Trophoblast cell (in vitro differentiated cells and primary cell): ENCODE data around the gene ALOX5AP.
A peak's percentile ranks its signal among the peaks of the same experiment; 100 is the strongest.

Experiments used
- DNase-seq, 2 donors: peaks; one replicate each; pipeline ENCODE4 v3.0.0-alpha.2; 2016
- H2AFZ ChIP-seq: 2 replicates; pipeline ENCODE4 v1.6.1; 2013; ENCODE audit warnings: low read length, moderate library complexity, mild to moderate bottlenecking; ENCODE audit not compliant: insufficient read depth, poor library complexity
- H2AK5ac ChIP-seq: 2 replicates; pipeline ENCODE4 v1.6.1; 2013; ENCODE audit warnings: mild to moderate bottlenecking, low read length
- H2BK120ac ChIP-seq: 2 replicates; pipeline ENCODE4 v1.6.1; 2013; ENCODE audit warnings: low read length, mild to moderate bottlenecking, moderate library complexity; ENCODE audit not compliant: insufficient read depth, poor library complexity
- H2BK12ac ChIP-seq: 2 replicates; pipeline ENCODE4 v1.6.1; 2013; ENCODE audit warnings: mild to moderate bottlenecking, low read length, moderate library complexity
- H2BK5ac ChIP-seq: 2 replicates; pipeline ENCODE4 v1.6.1; 2013; ENCODE audit warnings: low read length, low read depth, moderate library complexity, mild to moderate bottlenecking; ENCODE audit not compliant: poor library complexity
- H3K14ac ChIP-seq: 2 replicates; pipeline ENCODE4 v1.6.1; 2013; ENCODE audit warnings: mild to moderate bottlenecking, low read length
- H3K18ac ChIP-seq: 2 replicates; pipeline ENCODE4 v1.6.1; 2013; ENCODE audit warnings: mild to moderate bottlenecking, low read length
- H3K23ac ChIP-seq: 2 replicates; pipeline ENCODE4 v1.6.1; 2013; ENCODE audit warnings: low read length
- H3K27ac ChIP-seq: 2 replicates; pipeline ENCODE4 v1.5.1; 2013; ENCODE audit warnings: low read depth, mild to moderate bottlenecking, inconsistent platforms, low read length, moderate library complexity
- H3K27me3 ChIP-seq: 2 replicates; pipeline ENCODE4 v1.6.1; 2013; ENCODE audit warnings: inconsistent platforms, mild to moderate bottlenecking, low read length, moderate library complexity; ENCODE audit not compliant: insufficient read depth
- H3K36me3 ChIP-seq, 2 experiments: 1 replicate in 1 of 2; 2 replicates in 1 of 2; pipeline ENCODE4 v1.6.1; 2013; ENCODE audit warnings: low read length in 2 of 2, mild to moderate bottlenecking in 2 of 2, moderate library complexity in 1 of 2; ENCODE audit not compliant: insufficient read depth in 2 of 2, control insufficient read depth in 1 of 2
- H3K4ac ChIP-seq: 2 replicates; pipeline ENCODE4 v1.6.1; 2013; ENCODE audit warnings: low read depth, mild to moderate bottlenecking, low read length, moderate library complexity
- H3K4me1 ChIP-seq, 2 experiments: 1 replicate in 1 of 2; 2 replicates in 1 of 2; pipeline ENCODE4 v1.6.1; 2013; ENCODE audit warnings: low read length in 2 of 2, mild to moderate bottlenecking in 2 of 2, moderate library complexity in 1 of 2; ENCODE audit not compliant: insufficient read depth in 2 of 2, control insufficient read depth in 1 of 2
- H3K4me2 ChIP-seq: 2 replicates; pipeline ENCODE4 v1.6.1; 2013; ENCODE audit warnings: inconsistent platforms, mild to moderate bottlenecking, low read length, moderate library complexity
- H3K4me3 ChIP-seq: 2 replicates; pipeline ENCODE4 v1.5.1; 2013; ENCODE audit warnings: mild to moderate bottlenecking, low read depth, low read length, inconsistent platforms
- H3K79me1 ChIP-seq: one replicate; pipeline ENCODE4 v1.6.1; 2013; ENCODE audit warnings: low read length
- H3K79me2 ChIP-seq: 2 replicates; pipeline ENCODE4 v1.6.1; 2013; ENCODE audit warnings: low read length, mild to moderate bottlenecking; ENCODE audit not compliant: control insufficient read depth, insufficient read depth, poor library complexity
- H3K9ac ChIP-seq: 2 replicates; pipeline ENCODE4 v1.6.1; 2013; ENCODE audit warnings: mild to moderate bottlenecking, low read length
- H3K9me3 ChIP-seq: 2 replicates; pipeline ENCODE4 v1.6.1; 2013; ENCODE audit warnings: low read depth, mild to moderate bottlenecking, control low read depth, inconsistent platforms, low read length; ENCODE audit not compliant: insufficient read depth
- H4K12ac ChIP-seq: 2 replicates; pipeline ENCODE4 v1.6.1; 2013; ENCODE audit warnings: low read depth, mild to moderate bottlenecking, low read length, moderate library complexity
- H4K8ac ChIP-seq: 2 replicates; pipeline ENCODE4 v1.6.1; 2013; ENCODE audit warnings: low read depth, mild to moderate bottlenecking, low read length, moderate library complexity
- H4K91ac ChIP-seq: one replicate; pipeline ENCODE4 v1.6.1; 2013; ENCODE audit warnings: low read depth, mild to moderate bottlenecking, low read length, moderate library complexity
- WGBS: extraction: QIAGEN DNeasy Blood & Tissue Kit; methylation state at CpG from one replicate; pipeline ENCODE4 v1.1.7; 2013; ENCODE audit warnings: missing lambda C conversion rate; ENCODE audit not compliant: insufficient read length, insufficient coverage; ENCODE audit errors: extremely low coverage; 5-methylcytosine and 5-hydroxymethylcytosine counted together

Gene ALOX5AP

DNA sequence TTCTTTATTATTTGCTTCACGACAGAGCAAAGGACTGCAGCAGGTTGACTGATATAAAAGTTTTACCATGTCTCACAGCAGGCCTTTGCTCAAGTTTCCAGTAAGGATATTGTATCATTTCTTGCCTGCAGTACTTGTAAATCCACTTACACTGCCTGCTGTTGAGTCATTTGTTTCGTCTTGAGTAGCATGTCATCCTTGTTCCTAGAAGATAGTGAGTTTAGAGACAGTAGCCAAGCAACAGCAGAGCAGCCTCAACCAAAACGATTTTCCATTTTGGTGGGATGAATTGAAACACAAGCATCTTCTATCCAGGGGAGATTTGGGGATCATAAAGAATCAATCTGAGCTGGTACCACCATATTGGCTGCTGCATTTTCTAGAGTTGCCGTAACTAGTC is 24.0 kb upstream of the ALOX5AP start:
- no peak overlapping the region for H4K12ac ChIP-seq
- no peak overlapping the region for H2AK5ac ChIP-seq

GRCh38 chr13:30711837-30712236 is 23.5 kb upstream of the ALOX5AP start:
- Histone ChIP-seq H3K27me3 (no peaks in the 10 kb centered on the region), H3K9ac (no peak overlapping the region), H3K18ac (no peak overlapping the region), H2BK12ac (no peak overlapping the region), H4K8ac (no peak overlapping the region), H3K4me3 (no peak overlapping the region), H3K9me3 (no peaks in the 10 kb centered on the region), H4K12ac (no peak overlapping the region), H2BK5ac (no peak overlapping the region), H3K27ac (no peak overlapping the region), H3K79me1 (no peaks in the 10 kb centered on the region), H3K79me2 (no peaks in the 10 kb centered on the region), H2BK120ac (no peak overlapping the region), H2AFZ (no peak overlapping the region), H3K14ac (no peak overlapping the region), H3K36me3 (no peaks in the 10 kb centered on the region), H2AK5ac (no peak overlapping the region), H3K4me2 (no peak overlapping the region), H4K91ac (no peak overlapping the region), H3K23ac (no peak overlapping the region), H3K4me1 (peaks cover 3 to 11% of the 10 kb centered on the region in 2 experiments), H3K4ac (no peak overlapping the region)
- DNase-seq = no peak
- no CpG with 5 or more reads among the region's 6 CpGs for WGBS

More for the DNA sequence above, 24.0 kb upstream of the ALOX5AP start:
- no peak overlapping the region for H3K18ac ChIP-seq
- no peaks in the 10 kb centered on the region for H3K79me1 ChIP-seq
- H2BK12ac ChIP-seq = no peak overlapping the region
- no peak overlapping the region for H3K4me2 ChIP-seq
- WGBS = no CpG with 5 or more reads among the region's 4 CpGs
- H2BK120ac ChIP-seq = no peak overlapping the region
- no peak overlapping the region for H4K91ac ChIP-seq
- H2BK5ac ChIP-seq = no peak overlapping the region
- DNase-seq = no peak
- no peak overlapping the region for H3K4me3 ChIP-seq
- no peak overlapping the region for H3K14ac ChIP-seq
- H3K27me3 ChIP-seq = no peaks in the 10 kb centered on the region
- H3K36me3 ChIP-seq = no peaks in the 10 kb centered on the region
- H2AFZ ChIP-seq = no peak overlapping the region
- no peak overlapping the region for H3K9ac ChIP-seq
- no peaks in the 10 kb centered on the region for H3K79me2 ChIP-seq
- H3K9me3 ChIP-seq = no peaks in the 10 kb centered on the region
- H3K27ac ChIP-seq = no peak overlapping the region
- no peak overlapping the region for H3K23ac ChIP-seq
- H3K4ac ChIP-seq = no peak overlapping the region
- H3K4me1 ChIP-seq = peaks cover 3 to 11% of the 10 kb centered on the region in 2 experiments
- H4K8ac ChIP-seq = no peak overlapping the region

DNA sequence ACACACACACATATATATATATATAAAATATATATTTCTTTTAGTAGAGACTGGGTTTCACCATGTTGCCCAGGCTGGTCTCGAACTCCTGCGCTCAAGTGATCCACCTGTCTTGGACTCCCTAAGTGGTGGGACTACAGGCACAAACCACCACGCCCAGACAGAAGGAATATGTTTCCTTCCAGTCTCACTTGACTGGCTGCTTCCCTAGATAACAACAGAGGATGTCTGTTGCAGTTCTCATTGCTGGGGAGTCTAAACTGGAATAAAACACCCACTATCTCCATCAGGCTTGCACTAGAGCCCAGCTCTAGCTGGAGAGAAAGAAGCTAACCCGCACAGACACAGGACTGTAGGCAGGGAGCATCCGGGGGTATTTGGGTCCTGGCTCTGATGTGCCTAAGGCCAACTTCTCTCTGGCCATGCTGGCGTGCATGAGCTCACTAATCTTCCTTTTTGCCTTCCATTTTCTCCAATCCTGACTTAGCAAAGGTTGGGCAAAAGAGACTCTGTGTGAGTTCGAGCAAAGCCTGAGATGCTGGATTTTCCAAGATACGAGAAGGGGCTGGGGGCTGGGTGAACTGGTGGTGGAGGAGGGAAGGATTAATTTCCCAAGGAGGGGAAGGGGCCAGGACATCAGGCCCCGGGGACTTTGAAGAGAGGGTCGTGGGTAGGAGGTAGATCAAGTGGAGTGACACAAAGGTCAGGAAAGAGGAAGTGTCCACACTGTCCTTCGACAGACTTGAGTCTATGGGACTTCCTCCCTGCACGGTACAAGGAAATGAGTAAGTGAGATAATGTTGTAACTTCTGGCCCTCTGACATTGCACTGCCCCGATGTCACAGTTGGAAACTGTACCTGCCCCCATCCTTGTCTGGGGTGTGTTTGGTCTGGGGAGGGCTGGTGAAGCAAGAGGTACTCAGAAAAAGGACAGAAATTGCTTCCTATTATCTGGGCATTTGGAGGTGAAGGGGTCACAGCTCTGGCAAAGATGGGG is 22.5 kb upstream of the ALOX5AP start:
- Histone ChIP-seq H3K4me2 (no peak overlapping the region), H3K4me1 (peaks cover 3 to 11% of the 10 kb centered on the region in 2 experiments), H2BK120ac (no peak overlapping the region), H3K9ac (no peak overlapping the region), H3K27ac (no peak overlapping the region), H3K9me3 (no peaks in the 10 kb centered on the region), H4K91ac (peak overlapping the region; percentile 39), H3K18ac (no peak overlapping the region), H2AFZ (no peak overlapping the region), H3K4me3 (no peak overlapping the region), H3K27me3 (no peaks in the 10 kb centered on the region), H4K8ac (no peak overlapping the region), H4K12ac (no peak overlapping the region), H3K79me1 (no peaks in the 10 kb centered on the region), H2BK5ac (no peak overlapping the region), H3K79me2 (no peaks in the 10 kb centered on the region), H3K23ac (no peak overlapping the region), H3K4ac (no peak overlapping the region), H2AK5ac (no peak overlapping the region), H3K36me3 (no peaks in the 10 kb centered on the region), H3K14ac (no peak overlapping the region), H2BK12ac (peak overlapping the region; percentile 28)
- WGBS = no CpG with 5 or more reads among the region's 13 CpGs
- DNase-seq = peak in 1 of 2 donors; percentile 31

DNA sequence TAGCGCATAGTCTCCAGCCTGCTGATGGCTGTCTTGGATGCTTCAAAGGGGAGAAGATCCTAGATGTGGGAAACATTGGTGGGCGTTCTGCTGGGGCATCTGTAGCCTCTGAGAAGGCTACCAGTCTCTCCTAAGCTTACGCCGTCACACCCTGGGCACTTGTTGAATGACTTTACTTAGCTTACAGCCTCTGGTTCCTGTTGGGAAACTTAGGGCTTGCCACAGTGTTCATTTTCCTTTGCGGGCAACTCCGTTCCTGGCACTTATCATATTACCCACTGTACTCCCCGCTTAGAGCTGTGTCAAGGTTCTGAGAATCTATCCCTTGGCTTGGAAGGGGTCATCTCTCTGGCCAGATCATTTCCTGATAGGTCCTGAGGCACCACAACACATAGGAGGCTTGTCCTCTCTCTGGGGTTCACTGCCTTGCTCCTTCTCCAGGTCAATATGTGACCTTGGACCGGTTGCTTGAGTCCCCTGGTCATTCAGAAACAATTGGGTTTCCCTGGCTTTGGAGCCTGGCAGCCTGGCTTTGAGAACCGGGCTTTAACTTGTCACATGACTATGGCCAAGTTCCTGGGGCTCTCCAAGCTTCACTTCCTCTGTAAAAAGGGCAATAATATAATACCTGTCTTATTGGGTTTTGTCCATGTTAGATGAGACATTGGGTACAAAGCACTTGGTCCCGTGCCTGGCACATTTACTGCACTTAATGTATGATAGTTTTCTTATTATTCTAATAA is 20.5 kb upstream of the ALOX5AP start:
- Histone ChIP-seq H4K8ac (no peak overlapping the region), H3K4me1 (peaks cover 3 to 14% of the 10 kb centered on the region in 2 experiments), H4K91ac (no peak overlapping the region), H3K79me1 (no peaks in the 10 kb centered on the region), H3K18ac (no peak overlapping the region), H3K14ac (no peak overlapping the region), H3K36me3 (no peaks in the 10 kb centered on the region), H2AFZ (no peak overlapping the region), H2BK12ac (no peak overlapping the region), H4K12ac (no peak overlapping the region), H3K4me3 (no peak overlapping the region), H3K9me3 (no peaks in the 10 kb centered on the region), H2BK5ac (no peak overlapping the region), H3K9ac (no peak overlapping the region), H3K4me2 (no peak overlapping the region), H3K27me3 (no peaks in the 10 kb centered on the region), H3K27ac (no peak overlapping the region), H3K4ac (no peak overlapping the region), H2BK120ac (no peak overlapping the region), H2AK5ac (peak overlapping the region; percentile 46), H3K23ac (no peak overlapping the region), H3K79me2 (no peaks in the 10 kb centered on the region)
- no CpG with 5 or more reads among the region's 10 CpGs for WGBS
- DNase-seq = peak; percentile 30 to 34
